SK-N-SH (cell line): ENCODE measurements around the gene PSMG3. TPM values are rescaled to one million over a fixed set of nuclear protein-coding genes. Genes with fewer than 3 reads are reported as not detected.

ENCODE experiments used
- CTCF ChIA-PET: fragments of 300-600, 350-600 bp; formaldehyde crosslinking; extraction: SDS; loops from one replicate; lab custom pipeline; 2021; lab: Yijun Ruan, JAX
- POLR2A ChIA-PET: fragments of 350-600 bp; sonication (Branson Sonifier 250); formaldehyde crosslinking; extraction: SDS; loops from one replicate; lab custom pipeline; 2020; ENCODE audit warnings: antibody characterized with exemption, inconsistent platforms; lab: Yijun Ruan, JAX
- DNase-seq: peaks from one replicate; pipeline ENCODE4 v3.0.0; 2012
- H2AFZ ChIP-seq: fragments of 200-600 bp; sonication (generic); 2 replicates; pipeline ENCODE4 v1.8.1; 2016; ENCODE audit warnings: antibody characterized with exemption, mild to moderate bottlenecking, low read depth
- H3F3A ChIP-seq: fragments of 200-600 bp; sonication (generic); replicated peaks from 2 replicates; pipeline ENCODE3; 2016; ENCODE audit warnings: antibody characterized with exemption, mild to moderate bottlenecking; ENCODE audit not compliant: insufficient read depth
- H3K27ac ChIP-seq, 2 experiments: fragments of 200-500 bp in 1 of 2; fragments of 200-600 bp in 1 of 2; sonication (Bioruptor generic) in 1 of 2; sonication (generic), shearing (Covaris generic) in 1 of 2; 2 replicates each; pipeline versions ENCODE4 v1.5.1 to v1.6.1; 2014 to 2016; ENCODE audit warnings: low read depth in 2 of 2, inconsistent platforms in 1 of 2, low read length in 1 of 2, mild to moderate bottlenecking in 1 of 2, mixed read lengths in 1 of 2
- H3K27me3 ChIP-seq: fragments of 200-600 bp; sonication (generic), shearing (Covaris generic); 2 replicates; pipeline ENCODE4 v1.6.1; 2016; ENCODE audit warnings: mixed run types; ENCODE audit not compliant: insufficient read depth
- H3K36me3 ChIP-seq, 2 experiments: fragments of 200-500 bp in 1 of 2; fragments of 200-600 bp in 1 of 2; sonication (Bioruptor generic) in 1 of 2; sonication (generic) in 1 of 2; replicated peaks in 1 of 2; 2 replicates each; pipeline versions ENCODE3 to v1.5.1; 2014 to 2016; ENCODE audit warnings: low read length in 1 of 2, mild to moderate bottlenecking in 1 of 2; ENCODE audit not compliant: insufficient read depth in 2 of 2, control insufficient read depth in 1 of 2
- H3K4me1 ChIP-seq, 2 experiments: fragments of 200-500 bp in 1 of 2; fragments of 200-600 bp in 1 of 2; sonication (Bioruptor generic) in 1 of 2; sonication (generic), shearing (Covaris generic) in 1 of 2; 2 replicates each; pipeline versions ENCODE4 v1.5.1 to v1.6.1; 2014 to 2016; ENCODE audit warnings: low read depth in 1 of 2, low read length in 1 of 2, mixed run types in 1 of 2; ENCODE audit not compliant: insufficient read depth in 2 of 2, control insufficient read depth in 1 of 2
- H3K4me2 ChIP-seq: fragments of 200-600 bp; sonication (generic), shearing (Covaris generic); 2 replicates; pipeline ENCODE4 v1.6.1; 2017; ENCODE audit warnings: mixed run types
- H3K4me3 ChIP-seq, 2 experiments: fragments of 200-500 bp in 1 of 2; fragments of 200-600 bp in 1 of 2; sonication (Bioruptor generic) in 1 of 2; sonication (generic), shearing (Covaris generic) in 1 of 2; 2 replicates each; pipeline versions ENCODE4 v1.5.1 to v1.8.1; 2014 to 2016; ENCODE audit warnings: low read depth in 2 of 2, inconsistent platforms in 1 of 2, low read length in 1 of 2, mild to moderate bottlenecking in 1 of 2, mixed read lengths in 1 of 2, moderate library complexity in 1 of 2
- H3K79me2 ChIP-seq: fragments of 200-600 bp; sonication (generic); 2 replicates; pipeline ENCODE4 v1.8.1; 2017; ENCODE audit warnings: mild to moderate bottlenecking; ENCODE audit not compliant: insufficient read depth
- H3K9ac ChIP-seq: fragments of 200-600 bp; sonication (generic); 2 replicates; pipeline ENCODE4 v1.6.1; 2017; ENCODE audit warnings: mixed run types
- H3K9me2 ChIP-seq: fragments of 200-600 bp; sonication (generic); 2 replicates; pipeline ENCODE4 v1.6.1; 2017; ENCODE audit warnings: mixed run types
- H3K9me3 ChIP-seq: fragments of 200-600 bp; sonication (generic); 2 replicates; pipeline ENCODE4 v1.6.1; 2017; ENCODE audit warnings: mixed run types, mild to moderate bottlenecking, moderate library complexity
- H4K20me1 ChIP-seq: fragments of 200-600 bp; sonication (generic); 2 replicates; pipeline ENCODE4 v1.6.1; 2017; ENCODE audit warnings: mild to moderate bottlenecking, mixed run types; ENCODE audit not compliant: insufficient read depth
- CHD2 ChIP-seq: fragments of 150-350 bp; IDR thresholded peaks from 2 replicates; pipeline ENCODE4 v1.6.1; 2018; ENCODE audit warnings: low read length; ENCODE audit not compliant: partially characterized antibody
- ELF1 ChIP-seq: IDR thresholded peaks from 2 replicates; pipeline ENCODE4 v1.4.0; 2012
- EZH2phosphoT487 ChIP-seq: fragments of 200-600 bp; sonication (generic); IDR thresholded peaks from 2 replicates; pipeline ENCODE4 v1.6.1; 2017; ENCODE audit warnings: low read depth, mixed run types, mild to moderate bottlenecking, antibody characterized with exemption, moderate library complexity, borderline replicate concordance
- FOSL2 ChIP-seq: IDR thresholded peaks from 2 replicates; pipeline ENCODE4 v1.4.0; 2012; ENCODE audit warnings: low read depth, mild to moderate bottlenecking, moderate library complexity, borderline replicate concordance
- FOXJ3 ChIP-seq: sonication (generic); formaldehyde crosslinking; IDR thresholded peaks from 2 replicates; pipeline ENCODE4 v1.5.1; 2020; ENCODE audit warnings: mild to moderate bottlenecking, missing genetic modification reagents
- FOXM1 ChIP-seq: IDR thresholded peaks from 2 replicates; pipeline ENCODE4 v1.4.0; 2012; ENCODE audit warnings: low read depth, mild to moderate bottlenecking
- GATA2 ChIP-seq: sonication (generic); formaldehyde crosslinking; IDR thresholded peaks from 2 replicates; pipeline ENCODE4 v1.5.0; 2020; ENCODE audit warnings: mild to moderate bottlenecking, missing genetic modification reagents
- JUND ChIP-seq: IDR thresholded peaks from 2 replicates; pipeline ENCODE4 v1.4.0; 2012
- MEF2A ChIP-seq: IDR thresholded peaks from 2 replicates; pipeline ENCODE4 v1.4.0; 2012; ENCODE audit warnings: low read depth, borderline replicate concordance
- NRF1 ChIP-seq: IDR thresholded peaks from 2 replicates; pipeline ENCODE4 v1.6.1; 2012; ENCODE audit warnings: low read depth, mild to moderate bottlenecking, low read length
- POLR2AphosphoS5 ChIP-seq: IDR thresholded peaks from 2 replicates; pipeline ENCODE4 v1.6.1; 2012; ENCODE audit warnings: low read depth, low read length
- RAD21 ChIP-seq: IDR thresholded peaks from 2 replicates; pipeline ENCODE4 v1.6.1; 2012; ENCODE audit warnings: mild to moderate bottlenecking, low read length
- RCOR1 ChIP-seq: fragments of 150-350 bp; IDR thresholded peaks from 2 replicates; pipeline ENCODE4 v1.6.1; 2017; ENCODE audit warnings: antibody characterized with exemption, low read length
- RFX5 ChIP-seq: IDR thresholded peaks from 2 replicates; pipeline ENCODE4 v1.6.1; 2012; ENCODE audit warnings: mild to moderate bottlenecking, improper control_type of control experiment, low read length
- RXRA ChIP-seq: IDR thresholded peaks from 2 replicates; pipeline ENCODE4 v1.4.0; 2012; ENCODE audit warnings: low read depth, mild to moderate bottlenecking, borderline replicate concordance
- SIN3A ChIP-seq: IDR thresholded peaks from 2 replicates; pipeline ENCODE4 v1.6.1; 2012; ENCODE audit warnings: low read depth, mild to moderate bottlenecking, low read length, moderate library complexity, borderline replicate concordance
- USF2 ChIP-seq: fragments of 150-350 bp; IDR thresholded peaks from 2 replicates; pipeline ENCODE4 v1.6.1; 2017; ENCODE audit warnings: antibody characterized with exemption, low read length, low read depth, borderline replicate concordance
- WGBS: methylation state at CpG from one replicate; pipeline ENCODE4 v1.1.6; 2017; ENCODE audit warnings: low lambda C conversion rate; 5-methylcytosine and 5-hydroxymethylcytosine counted together
- polyA plus RNA-seq, 3 experiments: library from polyadenylated mRNA; depleted of rRNA; stranded (reverse); fragments of >200 nt; gene quantifications; 2 replicates each; pipeline ENCODE4 v1.2.3, GENCODE V29; 2012
- TF ChIP-seq, protein P1 (sequence below): IDR thresholded peaks from 2 replicates; pipeline ENCODE4 v1.4.0; 2012; ENCODE audit warnings: low read depth, borderline replicate concordance
- TF ChIP-seq, protein P2 (sequence below): fragments of 150-350 bp; IDR thresholded peaks from 2 replicates; pipeline ENCODE4 v1.6.1; 2016; ENCODE audit warnings: mild to moderate bottlenecking, low read depth, low read length
- TF ChIP-seq, protein P3 (sequence below): fragments of 200-600 bp; sonication (generic); IDR thresholded peaks from 2 replicates; pipeline ENCODE4 v1.6.1; 2017; ENCODE audit warnings: antibody characterized with exemption, mild to moderate bottlenecking, moderate library complexity
- TF ChIP-seq, protein P4 (sequence below): IDR thresholded peaks from 2 replicates; pipeline ENCODE4 v1.6.1; 2012; ENCODE audit warnings: mild to moderate bottlenecking, low read depth, low read length, moderate library complexity

Gene PSMG3, protein sequence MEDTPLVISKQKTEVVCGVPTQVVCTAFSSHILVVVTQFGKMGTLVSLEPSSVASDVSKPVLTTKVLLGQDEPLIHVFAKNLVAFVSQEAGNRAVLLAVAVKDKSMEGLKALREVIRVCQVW
- 106 and 109 TPM in 2 replicates for polyA plus RNA-seq (2012; rRNA removed)
- 71.7 and 94.8 TPM in 2 replicates for polyA plus RNA-seq (2012; cell fraction: cytosol; rRNA removed)
- polyA plus RNA-seq (2012; cell fraction: nucleus; rRNA removed), result 82.8 and 87.7 TPM in 2 replicates

DNA sequence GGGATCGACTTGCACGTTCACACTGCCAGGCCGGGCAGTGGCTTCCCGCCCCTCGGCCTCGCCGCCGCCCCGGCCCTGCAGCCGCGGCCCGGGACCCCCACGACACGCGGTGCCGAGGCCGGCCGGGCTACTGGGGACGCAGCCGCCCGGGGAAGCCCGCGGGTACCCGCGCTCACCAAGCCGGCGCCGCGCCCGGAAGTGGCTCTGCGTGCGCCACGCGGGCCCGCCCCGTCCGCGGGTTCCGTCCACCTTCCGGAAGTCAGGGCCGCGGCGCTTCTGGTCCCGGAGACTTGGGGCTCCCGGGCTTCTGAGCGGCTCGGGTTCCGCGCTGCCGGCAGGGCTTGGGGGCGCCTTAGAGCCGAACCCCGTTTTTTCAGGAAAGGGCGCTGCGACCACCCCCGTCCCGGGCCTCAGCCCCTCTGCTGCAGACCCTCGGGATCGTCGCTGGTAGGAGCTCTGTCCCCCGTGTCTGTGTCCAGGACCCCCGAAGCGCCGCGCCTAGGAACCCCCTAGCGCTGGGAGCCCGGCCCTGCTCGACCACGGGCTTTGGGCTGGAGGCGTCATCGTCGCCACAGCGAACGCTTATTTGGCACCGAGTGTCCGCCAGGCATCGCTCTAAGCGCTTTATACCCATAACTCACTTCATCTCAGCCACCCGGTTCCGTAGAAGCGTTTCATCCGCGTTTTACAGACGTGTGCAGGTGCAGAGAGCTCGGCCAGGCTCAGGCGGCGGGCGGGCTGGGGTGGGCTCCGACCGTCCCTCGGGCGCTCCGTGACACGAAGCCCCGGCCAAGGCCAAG, at the start of gene PSMG3:
Gene PSMG3, minus strand, starts transcription at position 200 of the 800 bp plus-strand sequence. CDS start 693 bp downstream, outside the sequence.
- ChIA-PET CTCF (interaction anchor here (0.7 to 2.0 kb wide), 9 partner anchors 9 to 617 kb away, joined by 3 to 18 read pairs (median 3); no protein-coding TSS in a partner anchor), POLR2A (interaction anchor here (1.2 kb wide), 1 partner anchor 147 kb away, joined by 3 read pairs; no protein-coding TSS in a partner anchor)
- WGBS, result under 1% methylated on average over 63 of the region's 95 CpGs
- TF ChIP-seq EZH2phosphoT487, result no peak
- no peak; the same call in 1 of the 2 replicates for TF ChIP-seq MEF2A
- no peak; the same call in 1 of the 2 replicates for TF ChIP-seq RAD21
- no peak for TF ChIP-seq RXRA
- TF ChIP-seq FOXJ3 (CRISPR knock-in tag), result no peak
- TF ChIP-seq SIN3A, result peak; percentile 90
- TF ChIP-seq POLR2AphosphoS5, result peak; percentile 67
- no peak for TF ChIP-seq FOXM1
- peak; percentile 88 for TF ChIP-seq ELF1
- no peak for TF ChIP-seq USF2
- peak; percentile 85 for TF ChIP-seq CHD2
- no peak for TF ChIP-seq GATA2 (CRISPR knock-in tag)
- TF ChIP-seq, protein P1, sequence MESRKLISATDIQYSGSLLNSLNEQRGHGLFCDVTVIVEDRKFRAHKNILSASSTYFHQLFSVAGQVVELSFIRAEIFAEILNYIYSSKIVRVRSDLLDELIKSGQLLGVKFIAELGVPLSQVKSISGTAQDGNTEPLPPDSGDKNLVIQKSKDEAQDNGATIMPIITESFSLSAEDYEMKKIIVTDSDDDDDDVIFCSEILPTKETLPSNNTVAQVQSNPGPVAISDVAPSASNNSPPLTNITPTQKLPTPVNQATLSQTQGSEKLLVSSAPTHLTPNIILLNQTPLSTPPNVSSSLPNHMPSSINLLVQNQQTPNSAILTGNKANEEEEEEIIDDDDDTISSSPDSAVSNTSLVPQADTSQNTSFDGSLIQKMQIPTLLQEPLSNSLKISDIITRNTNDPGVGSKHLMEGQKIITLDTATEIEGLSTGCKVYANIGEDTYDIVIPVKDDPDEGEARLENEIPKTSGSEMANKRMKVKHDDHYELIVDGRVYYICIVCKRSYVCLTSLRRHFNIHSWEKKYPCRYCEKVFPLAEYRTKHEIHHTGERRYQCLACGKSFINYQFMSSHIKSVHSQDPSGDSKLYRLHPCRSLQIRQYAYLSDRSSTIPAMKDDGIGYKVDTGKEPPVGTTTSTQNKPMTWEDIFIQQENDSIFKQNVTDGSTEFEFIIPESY, result no peak; the same call in 1 of the 2 replicates
- peak; percentile 22; the same call in 1 of the 2 replicates for TF ChIP-seq NRF1
- no peak for TF ChIP-seq FOSL2
- TF ChIP-seq, protein P2, sequence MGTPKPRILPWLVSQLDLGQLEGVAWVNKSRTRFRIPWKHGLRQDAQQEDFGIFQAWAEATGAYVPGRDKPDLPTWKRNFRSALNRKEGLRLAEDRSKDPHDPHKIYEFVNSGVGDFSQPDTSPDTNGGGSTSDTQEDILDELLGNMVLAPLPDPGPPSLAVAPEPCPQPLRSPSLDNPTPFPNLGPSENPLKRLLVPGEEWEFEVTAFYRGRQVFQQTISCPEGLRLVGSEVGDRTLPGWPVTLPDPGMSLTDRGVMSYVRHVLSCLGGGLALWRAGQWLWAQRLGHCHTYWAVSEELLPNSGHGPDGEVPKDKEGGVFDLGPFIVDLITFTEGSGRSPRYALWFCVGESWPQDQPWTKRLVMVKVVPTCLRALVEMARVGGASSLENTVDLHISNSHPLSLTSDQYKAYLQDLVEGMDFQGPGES, result no peak
- 0 out of 2 replicates have a peak, but pooled peaks have one; percentile 59 for TF ChIP-seq RFX5
- TF ChIP-seq RCOR1, result no peak; the same call in 1 of the 2 replicates
- no peak for TF ChIP-seq JUND
- TF ChIP-seq, protein P3, sequence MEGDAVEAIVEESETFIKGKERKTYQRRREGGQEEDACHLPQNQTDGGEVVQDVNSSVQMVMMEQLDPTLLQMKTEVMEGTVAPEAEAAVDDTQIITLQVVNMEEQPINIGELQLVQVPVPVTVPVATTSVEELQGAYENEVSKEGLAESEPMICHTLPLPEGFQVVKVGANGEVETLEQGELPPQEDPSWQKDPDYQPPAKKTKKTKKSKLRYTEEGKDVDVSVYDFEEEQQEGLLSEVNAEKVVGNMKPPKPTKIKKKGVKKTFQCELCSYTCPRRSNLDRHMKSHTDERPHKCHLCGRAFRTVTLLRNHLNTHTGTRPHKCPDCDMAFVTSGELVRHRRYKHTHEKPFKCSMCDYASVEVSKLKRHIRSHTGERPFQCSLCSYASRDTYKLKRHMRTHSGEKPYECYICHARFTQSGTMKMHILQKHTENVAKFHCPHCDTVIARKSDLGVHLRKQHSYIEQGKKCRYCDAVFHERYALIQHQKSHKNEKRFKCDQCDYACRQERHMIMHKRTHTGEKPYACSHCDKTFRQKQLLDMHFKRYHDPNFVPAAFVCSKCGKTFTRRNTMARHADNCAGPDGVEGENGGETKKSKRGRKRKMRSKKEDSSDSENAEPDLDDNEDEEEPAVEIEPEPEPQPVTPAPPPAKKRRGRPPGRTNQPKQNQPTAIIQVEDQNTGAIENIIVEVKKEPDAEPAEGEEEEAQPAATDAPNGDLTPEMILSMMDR, result peak; percentile 51
- TF ChIP-seq, protein P4, sequence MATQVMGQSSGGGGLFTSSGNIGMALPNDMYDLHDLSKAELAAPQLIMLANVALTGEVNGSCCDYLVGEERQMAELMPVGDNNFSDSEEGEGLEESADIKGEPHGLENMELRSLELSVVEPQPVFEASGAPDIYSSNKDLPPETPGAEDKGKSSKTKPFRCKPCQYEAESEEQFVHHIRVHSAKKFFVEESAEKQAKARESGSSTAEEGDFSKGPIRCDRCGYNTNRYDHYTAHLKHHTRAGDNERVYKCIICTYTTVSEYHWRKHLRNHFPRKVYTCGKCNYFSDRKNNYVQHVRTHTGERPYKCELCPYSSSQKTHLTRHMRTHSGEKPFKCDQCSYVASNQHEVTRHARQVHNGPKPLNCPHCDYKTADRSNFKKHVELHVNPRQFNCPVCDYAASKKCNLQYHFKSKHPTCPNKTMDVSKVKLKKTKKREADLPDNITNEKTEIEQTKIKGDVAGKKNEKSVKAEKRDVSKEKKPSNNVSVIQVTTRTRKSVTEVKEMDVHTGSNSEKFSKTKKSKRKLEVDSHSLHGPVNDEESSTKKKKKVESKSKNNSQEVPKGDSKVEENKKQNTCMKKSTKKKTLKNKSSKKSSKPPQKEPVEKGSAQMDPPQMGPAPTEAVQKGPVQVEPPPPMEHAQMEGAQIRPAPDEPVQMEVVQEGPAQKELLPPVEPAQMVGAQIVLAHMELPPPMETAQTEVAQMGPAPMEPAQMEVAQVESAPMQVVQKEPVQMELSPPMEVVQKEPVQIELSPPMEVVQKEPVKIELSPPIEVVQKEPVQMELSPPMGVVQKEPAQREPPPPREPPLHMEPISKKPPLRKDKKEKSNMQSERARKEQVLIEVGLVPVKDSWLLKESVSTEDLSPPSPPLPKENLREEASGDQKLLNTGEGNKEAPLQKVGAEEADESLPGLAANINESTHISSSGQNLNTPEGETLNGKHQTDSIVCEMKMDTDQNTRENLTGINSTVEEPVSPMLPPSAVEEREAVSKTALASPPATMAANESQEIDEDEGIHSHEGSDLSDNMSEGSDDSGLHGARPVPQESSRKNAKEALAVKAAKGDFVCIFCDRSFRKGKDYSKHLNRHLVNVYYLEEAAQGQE, result peak; percentile 76; the same call in 1 of the 2 replicates

More for the DNA sequence above, at the start of gene PSMG3:
- Histone ChIP-seq H3K27me3 (no peaks in the 10 kb centered on the region), H4K20me1 (no peaks in the 10 kb centered on the region), H3K4me3 (peak within 1 kb of the TSS; percentile 68 to 98), H3K36me3 (peaks cover 10 to 11% of the 10 kb centered on the region in 2 experiments), H3K9me2 (no peaks in the 10 kb centered on the region), H3K4me2 (peak within 1 kb of the TSS; percentile 96), H3K79me2 (peaks cover 32% of the 10 kb centered on the region), H3K27ac (peak within 1 kb of the TSS; percentile 83 to 85), H3K9me3 (no peaks in the 10 kb centered on the region), H2AFZ (peak within 1 kb of the TSS; percentile 90), H3K4me1 (peaks cover 8 to 17% of the 10 kb centered on the region in 2 experiments; a peak in 3 of 4 replicates), H3K9ac (peak within 1 kb of the TSS; percentile 96), H3F3A (peaks cover 33% of the 10 kb centered on the region)
- DNase-seq, result peak; percentile 100
